Upper lobe of left lung (tissue), 4 donors: Measurements from ENCODE around the gene PTPRN2.

Experiments
- EP300 ChIP-seq, 4 donors: sonication (generic); formaldehyde crosslinking; IDR thresholded peaks; one replicate each; pipeline ENCODE4 v1.5.1; 2017; ENCODE audit warnings: antibody characterized with exemption in 4 of 4, control low read depth in 2 of 4
- POLR2A ChIP-seq, 4 donors: fragments of 450-650 bp; IDR thresholded peaks; one replicate each; pipeline ENCODE4 v1.5.1; 2016 to 2017; ENCODE audit warnings: antibody characterized with exemption in 4 of 4, mild to moderate bottlenecking in 2 of 4
- POLR2AphosphoS5 ChIP-seq, 2 donors: sonication (generic); formaldehyde crosslinking; IDR thresholded peaks; one replicate each; pipeline ENCODE4 v1.5.1; 2017; ENCODE audit warnings: antibody characterized with exemption in 2 of 2
- TF ChIP-seq, protein P1 (sequence below), 6 experiments: fragments of 450-650 bp in 4 of 6; fragments of 200-600 bp in 2 of 6; sonication (generic) in 2 of 6; IDR thresholded peaks; one replicate each; pipeline ENCODE4 v1.5.1; 2016 to 2019; ENCODE audit warnings: antibody characterized with exemption in 6 of 6

- TF ChIP-seq, protein P1, sequence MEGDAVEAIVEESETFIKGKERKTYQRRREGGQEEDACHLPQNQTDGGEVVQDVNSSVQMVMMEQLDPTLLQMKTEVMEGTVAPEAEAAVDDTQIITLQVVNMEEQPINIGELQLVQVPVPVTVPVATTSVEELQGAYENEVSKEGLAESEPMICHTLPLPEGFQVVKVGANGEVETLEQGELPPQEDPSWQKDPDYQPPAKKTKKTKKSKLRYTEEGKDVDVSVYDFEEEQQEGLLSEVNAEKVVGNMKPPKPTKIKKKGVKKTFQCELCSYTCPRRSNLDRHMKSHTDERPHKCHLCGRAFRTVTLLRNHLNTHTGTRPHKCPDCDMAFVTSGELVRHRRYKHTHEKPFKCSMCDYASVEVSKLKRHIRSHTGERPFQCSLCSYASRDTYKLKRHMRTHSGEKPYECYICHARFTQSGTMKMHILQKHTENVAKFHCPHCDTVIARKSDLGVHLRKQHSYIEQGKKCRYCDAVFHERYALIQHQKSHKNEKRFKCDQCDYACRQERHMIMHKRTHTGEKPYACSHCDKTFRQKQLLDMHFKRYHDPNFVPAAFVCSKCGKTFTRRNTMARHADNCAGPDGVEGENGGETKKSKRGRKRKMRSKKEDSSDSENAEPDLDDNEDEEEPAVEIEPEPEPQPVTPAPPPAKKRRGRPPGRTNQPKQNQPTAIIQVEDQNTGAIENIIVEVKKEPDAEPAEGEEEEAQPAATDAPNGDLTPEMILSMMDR (IDR thresholded peaks at IDR 0.05): no peak
- no peak for TF ChIP-seq POLR2AphosphoS5 (IDR thresholded peaks at IDR 0.05)
- TF ChIP-seq POLR2A (IDR thresholded peaks at IDR 0.05): no peak
- TF ChIP-seq EP300 (IDR thresholded peaks at IDR 0.05): no peak
These were observed 144.5 kb downstream of the PTPRN2 start for GRCh38 chr7:158443014-158443687.
